AG04450 (cell line): ENCODE results near the gene SLC2A1. TPM values are rescaled to one million over a fixed set of nuclear protein-coding genes. Genes with fewer than 3 reads are reported as not detected.

ENCODE experiments used
- CTCF ChIA-PET: fragments of 300-600, 350-600 bp; formaldehyde crosslinking; extraction: SDS; loops from one replicate; lab custom pipeline; 2022; ENCODE audit warnings: antibody characterized with exemption, inconsistent platforms; lab: Charles Lee
- POLR2A ChIA-PET: fragments of 350-600 bp; formaldehyde crosslinking; extraction: SDS; loops from one replicate; lab custom pipeline; 2021; ENCODE audit warnings: antibody characterized with exemption, inconsistent platforms; lab: Yijun Ruan, JAX
- DNase-seq: peaks from one replicate; pipeline ENCODE4 v3.0.0-alpha.2; 2011; ENCODE audit warnings: low read depth, low spot score
- H3K27ac ChIP-seq: one replicate; pipeline ENCODE4 v1.5.1; 2012; ENCODE audit warnings: low read depth, low read length, control low read depth
- H3K27me3 ChIP-seq: one replicate; pipeline ENCODE4 v1.6.0; 2012; ENCODE audit warnings: low read length; ENCODE audit not compliant: control insufficient read depth, insufficient read depth
- H3K4me3 ChIP-seq: 2 replicates; pipeline ENCODE4 v1.5.1; 2011; ENCODE audit warnings: mild to moderate bottlenecking, low read depth, low read length, control low read depth
- H3K9me3 ChIP-seq: 2 replicates; pipeline ENCODE4 v1.5.1; 2012; ENCODE audit warnings: low read length; ENCODE audit not compliant: control insufficient read depth, insufficient read depth
- CTCF ChIP-seq: IDR thresholded peaks from 2 replicates; pipeline ENCODE4 v1.5.1; 2011; ENCODE audit warnings: low read depth, low read length, control low read depth, inconsistent platforms
- polyA plus RNA-seq: library from polyadenylated mRNA; depleted of rRNA; stranded (reverse); fragments of >200 nt; gene quantifications from 2 replicates; pipeline ENCODE4 v1.2.3, GENCODE V29; 2011

The SLC2A1 gene
- polyA plus RNA-seq, 1 experiment, result 114 TPM

GRCh38 chr1:42927920-42928505 lies 30.7 kb downstream of the SLC2A1 start:
- no peaks in the 10 kb centered on the region; the same call in 1 of the 2 replicates for H3K9me3 ChIP-seq
- H3K27me3 ChIP-seq, result no peaks in the 10 kb centered on the region
- ChIA-PET POLR2A (interaction anchor here (0.6 to 0.9 kb wide), 2 partner anchors 27 to 146 kb away, joined by 3 to 4 read pairs; no protein-coding TSS in a partner anchor), CTCF (interaction anchor here (0.6 to 2.3 kb wide), 2 partner anchors 103 to 146 kb away, joined by 4 to 11 read pairs; no protein-coding TSS in a partner anchor)
- H3K27ac ChIP-seq, result no peak overlapping the region
- DNase-seq, result no peak
- no peak for TF ChIP-seq CTCF
- no peak overlapping the region for H3K4me3 ChIP-seq

DNA sequence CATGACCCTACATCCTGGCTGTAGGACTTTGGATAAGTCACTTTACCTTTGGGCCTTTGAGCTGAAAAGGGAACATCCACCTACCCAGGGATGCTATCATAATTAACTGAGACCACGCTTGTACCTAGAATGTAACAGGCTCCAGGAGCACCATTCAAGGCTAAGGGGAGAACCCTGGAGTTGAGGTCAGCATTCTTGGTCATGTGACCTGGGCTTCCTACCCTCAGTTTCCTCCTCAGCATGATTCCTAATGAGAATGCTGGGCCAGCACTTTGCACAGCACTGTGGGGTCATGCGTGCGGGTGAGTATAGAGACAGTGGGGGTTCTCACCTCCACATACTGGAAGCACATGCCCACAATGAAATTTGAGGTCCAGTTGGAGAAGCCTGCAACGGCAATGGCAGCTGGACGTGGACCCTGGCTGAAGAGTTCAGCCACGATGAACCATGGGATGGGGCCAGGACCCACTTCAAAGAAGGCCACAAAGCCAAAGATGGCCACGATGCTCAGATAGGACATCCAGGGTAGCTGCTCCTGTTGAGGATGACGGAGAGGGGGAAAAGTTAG lies 31.3 kb downstream of the SLC2A1 start:
- TF ChIP-seq CTCF, result no peak
- Histone ChIP-seq H3K4me3 (no peak overlapping the region), H3K9me3 (no peaks in the 10 kb centered on the region; the same call in 1 of the 2 replicates), H3K27me3 (no peaks in the 10 kb centered on the region), H3K27ac (peak overlapping the region; percentile 31)
- no peak for DNase-seq
- POLR2A ChIA-PET, result interaction anchor here (0.6 to 0.9 kb wide), 2 partner anchors 28 to 146 kb away, joined by 3 to 4 read pairs; no protein-coding TSS in a partner anchor
- CTCF ChIA-PET, result interaction anchor here (0.6 to 2.3 kb wide), 2 partner anchors 103 to 146 kb away, joined by 4 to 11 read pairs; no protein-coding TSS in a partner anchor

DNA sequence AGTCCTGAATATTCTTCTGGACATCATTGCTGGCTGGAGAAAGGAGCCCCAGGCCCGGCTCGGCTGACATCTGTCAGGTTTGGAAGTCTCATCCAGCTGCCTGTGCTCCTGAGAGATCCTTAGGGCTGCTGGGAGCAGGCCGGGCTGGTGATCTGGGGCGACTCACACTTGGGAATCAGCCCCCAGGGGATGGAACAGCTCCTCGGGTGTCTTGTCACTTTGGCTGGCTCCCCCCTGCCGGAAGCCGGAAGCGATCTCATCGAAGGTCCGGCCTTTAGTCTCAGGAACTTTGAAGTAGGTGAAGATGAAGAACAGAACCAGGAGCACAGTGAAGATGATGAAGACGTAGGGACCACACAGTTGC lies 31.8 kb downstream of the SLC2A1 start:
- DNase-seq, result no peak
- H3K4me3 ChIP-seq, result no peak overlapping the region
- peak overlapping the region; percentile 31 for H3K27ac ChIP-seq
- no peak for TF ChIP-seq CTCF
- CTCF ChIA-PET, result interaction anchor here (2.3 kb wide), 1 partner anchor 147 kb away, joined by 11 read pairs; no protein-coding TSS in a partner anchor
- POLR2A ChIA-PET, result no interaction called here
- H3K27me3 ChIP-seq, result no peaks in the 10 kb centered on the region
- H3K9me3 ChIP-seq, result no peaks in the 10 kb centered on the region; the same call in 1 of the 2 replicates

- no peak for TF ChIP-seq CTCF
- Histone ChIP-seq H3K27me3 (no peaks in the 10 kb centered on the region), H3K9me3 (no peaks in the 10 kb centered on the region; the same call in 1 of the 2 replicates), H3K27ac (no peak overlapping the region), H3K4me3 (no peak overlapping the region)
- CTCF ChIA-PET, result interaction anchor here (2.3 to 15.4 kb wide), 2 partner anchors 147 kb away, joined by 11 to 709 read pairs; no protein-coding TSS in a partner anchor
- POLR2A ChIA-PET, result interaction anchor here (0.6 kb wide), 1 partner anchor 21 kb away, joined by 5 read pairs; no protein-coding TSS in a partner anchor
- DNase-seq, result no peak
These were observed 32.3 kb downstream of the SLC2A1 start for GRCh38 chr1:42926235-42926878.
